ENCODE results near the gene CHST3.
A peak's percentile ranks its signal among the peaks of the same experiment; 100 is the strongest.
"Not testable (repeated sequence)": the region's sequence is repeated elsewhere in the genome, so short reads cannot be mapped to it uniquely, and the experiment has no call there.

Gene CHST3

GRCh38 chr10:71988895-71989294, 24.7 kb downstream of the CHST3 start:
- DNase-seq (ENCODE audit: low read depth, low spot score), result not testable (repeated sequence)

- no peak for DNase-seq (ENCODE audit: low read depth, low spot score)
These were observed 25.7 kb downstream of the CHST3 start for GRCh38 chr10:71989661-71990454.

GRCh38 chr10:71990706-71991269, 26.6 kb downstream of the CHST3 start:
- DNase-seq (ENCODE audit: low read depth, low spot score), result no peak

DNA sequence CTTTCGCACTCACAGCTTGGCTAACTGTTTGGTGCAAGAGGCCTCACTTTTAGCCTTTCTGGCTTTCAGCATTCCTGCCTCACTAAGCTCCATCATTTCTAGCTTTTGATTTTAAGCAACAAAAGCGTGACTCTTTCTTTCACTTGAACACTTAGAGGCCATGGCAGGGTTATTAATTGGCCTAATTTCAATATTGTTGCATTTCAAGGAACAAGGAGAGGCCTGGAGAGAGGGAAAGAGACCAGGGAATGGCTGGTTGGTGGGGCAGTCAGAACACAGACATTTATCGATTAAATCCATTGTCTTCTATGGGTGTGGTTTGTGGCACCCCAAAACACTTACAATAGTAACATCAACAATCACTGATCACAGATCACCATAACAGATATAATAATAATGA, 31.3 kb downstream of the CHST3 start:
- no peak for DNase-seq (ENCODE audit: low read depth, low spot score)

DNA sequence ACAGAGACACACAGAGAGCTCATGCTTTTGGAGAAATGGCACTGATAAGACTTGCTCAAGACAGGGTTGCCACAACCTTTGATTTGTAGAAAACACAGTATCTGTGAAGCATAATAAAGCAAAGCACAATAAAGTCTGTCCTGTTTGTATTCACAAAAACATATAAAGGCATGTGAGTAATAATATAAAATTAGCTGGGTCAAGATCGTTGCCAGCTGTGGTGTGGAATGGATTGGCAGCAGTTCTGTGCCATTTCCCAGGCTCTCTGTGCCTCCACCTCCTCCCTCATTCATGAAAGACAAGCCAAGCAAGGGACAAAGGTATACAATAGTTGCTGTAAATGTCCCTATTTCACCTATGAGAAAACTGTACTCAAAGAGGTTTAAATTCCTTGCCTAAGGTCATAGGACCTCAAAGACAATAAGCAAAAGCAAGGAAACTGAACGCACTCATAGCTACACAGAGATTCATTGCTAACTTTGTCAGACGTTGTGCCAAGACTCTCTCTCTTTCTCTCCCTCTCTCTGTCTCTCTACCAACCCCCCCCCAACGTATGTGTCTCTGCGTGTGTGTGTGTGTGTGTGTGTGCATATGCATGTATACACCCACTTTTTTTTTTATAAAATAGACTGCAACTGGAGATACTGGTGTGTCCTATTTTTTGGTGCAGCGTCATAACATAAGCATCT, 31.8 kb downstream of the CHST3 start:
- no peak for DNase-seq (ENCODE audit: low read depth, low spot score)

- no peak for DNase-seq (ENCODE audit: low read depth, low spot score)
These were observed 32.6 kb downstream of the CHST3 start for GRCh38 chr10:71996592-71997371.

- no peak for DNase-seq (ENCODE audit: low read depth, low spot score)
These were observed 34.1 kb downstream of the CHST3 start for GRCh38 chr10:71998119-71998839.

DNA sequence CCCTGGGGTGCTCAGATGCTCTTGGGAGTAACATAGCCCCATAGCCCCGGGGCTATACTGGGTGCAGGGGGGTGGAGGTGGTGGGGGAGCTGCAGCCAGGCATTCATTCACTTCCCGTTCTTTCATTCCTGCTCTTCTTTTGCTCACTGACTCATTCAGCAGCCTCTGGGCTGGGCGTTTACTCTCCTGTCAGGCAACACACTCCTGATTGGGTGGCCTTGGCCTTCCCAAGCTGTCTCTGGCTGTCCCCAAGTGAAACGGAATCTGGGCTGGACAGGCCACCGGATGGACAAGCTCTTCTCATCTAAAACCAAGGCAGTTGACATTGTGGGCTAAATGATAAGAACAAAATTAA, 34.6 kb downstream of the CHST3 start:
- DNase-seq (ENCODE audit: low read depth, low spot score), result no peak

- peak; percentile 84 for DNase-seq (ENCODE audit: low read depth, low spot score)
These were observed 35.3 kb downstream of the CHST3 start for GRCh38 chr10:71999360-72000072.

- no peak for DNase-seq (ENCODE audit: low read depth, low spot score)
These were observed 36.2 kb downstream of the CHST3 start for GRCh38 chr10:72000073-72001032.

DNA sequence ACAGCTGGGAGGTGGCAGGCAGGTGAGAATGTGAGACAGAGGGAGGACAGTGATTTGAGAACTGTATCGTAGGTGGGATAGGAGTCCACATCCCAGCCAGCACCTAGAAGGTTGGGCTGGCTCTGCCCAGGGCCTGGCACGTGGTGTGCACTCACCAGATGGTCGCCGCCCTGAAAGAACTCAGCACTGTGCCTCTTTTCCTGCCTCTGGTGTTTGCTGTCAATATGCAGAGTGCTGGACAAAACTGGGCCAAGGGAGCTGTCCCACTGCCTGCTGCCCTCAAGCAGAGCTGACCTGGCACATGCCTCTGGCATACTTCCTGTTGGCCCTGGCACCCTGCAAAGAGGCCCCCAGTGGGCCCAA, 36.8 kb downstream of the CHST3 start:
- no peak for DNase-seq (ENCODE audit: low read depth, low spot score)

DNA sequence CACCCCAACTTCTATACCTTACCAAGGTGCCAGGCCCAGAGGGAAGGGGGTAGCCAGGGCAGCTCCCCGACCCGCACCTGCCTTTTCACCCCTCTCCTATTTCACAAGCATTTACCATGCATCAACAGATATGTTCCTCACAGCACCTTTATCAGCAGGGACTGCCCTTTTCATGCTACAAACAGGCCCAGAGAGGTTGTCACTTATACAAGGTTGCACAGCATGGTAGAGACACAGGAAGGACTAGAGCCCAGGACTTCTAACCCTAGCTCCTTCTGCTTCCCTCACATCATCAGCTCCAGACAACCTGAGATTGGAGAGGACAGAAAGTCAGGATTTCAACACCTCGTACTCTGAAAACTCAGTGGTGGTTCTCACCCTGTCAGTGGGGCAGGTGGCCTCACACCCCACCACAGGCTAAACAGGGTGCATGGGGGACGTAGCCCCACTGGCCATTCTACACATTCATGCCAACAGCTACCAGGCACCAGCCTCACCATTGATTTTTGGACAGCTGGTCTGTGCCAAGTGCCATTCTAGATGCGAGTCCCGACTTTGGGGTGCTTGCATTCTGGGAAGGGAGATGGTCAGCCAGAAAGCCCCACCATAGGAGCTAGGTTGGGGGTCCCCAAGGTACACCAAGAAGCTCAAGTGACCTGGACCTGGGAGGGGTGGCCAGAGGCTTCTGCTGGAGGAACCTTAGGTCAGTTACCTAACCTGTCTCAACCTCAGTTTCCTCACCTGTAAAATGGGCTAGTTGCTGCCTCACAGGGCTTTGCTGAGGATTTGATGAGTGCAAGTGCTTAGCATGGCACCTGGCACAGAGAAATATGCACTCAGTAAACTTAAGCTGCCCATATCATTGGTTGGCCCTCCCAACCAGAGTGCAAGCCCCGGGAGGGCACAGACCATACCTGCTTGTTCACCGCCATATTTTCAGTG, 38.4 kb downstream of the CHST3 start:
- no peak for DNase-seq (ENCODE audit: low read depth, low spot score)

DNA sequence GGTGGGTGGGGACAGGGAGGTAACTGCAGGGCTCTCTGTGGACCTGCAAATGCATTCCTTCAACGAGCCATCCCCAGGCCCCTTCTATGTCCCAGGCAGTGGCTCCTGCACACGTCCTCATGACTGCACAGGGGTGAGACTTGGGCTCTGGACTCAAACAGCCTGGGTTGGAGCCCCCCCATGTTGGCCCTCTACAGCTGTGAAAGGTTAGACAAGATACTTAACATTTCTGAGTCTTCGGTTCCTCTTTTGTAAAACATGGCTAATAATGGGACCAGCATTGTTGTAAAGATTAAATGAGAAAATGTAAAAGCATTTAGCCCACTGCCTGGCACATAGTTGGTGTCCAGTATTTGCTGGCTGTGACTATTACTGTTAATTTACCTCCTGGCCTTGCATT, 41.8 kb downstream of the CHST3 start:
- DNase-seq (ENCODE audit: low read depth, low spot score), result no peak

GRCh38 chr10:72007246-72007892, 43.2 kb downstream of the CHST3 start:
- DNase-seq (ENCODE audit: low read depth, low spot score), result no peak

GRCh38 chr10:72008096-72008981, 44.1 kb downstream of the CHST3 start:
- DNase-seq (ENCODE audit: low read depth, low spot score), result no peak

DNA sequence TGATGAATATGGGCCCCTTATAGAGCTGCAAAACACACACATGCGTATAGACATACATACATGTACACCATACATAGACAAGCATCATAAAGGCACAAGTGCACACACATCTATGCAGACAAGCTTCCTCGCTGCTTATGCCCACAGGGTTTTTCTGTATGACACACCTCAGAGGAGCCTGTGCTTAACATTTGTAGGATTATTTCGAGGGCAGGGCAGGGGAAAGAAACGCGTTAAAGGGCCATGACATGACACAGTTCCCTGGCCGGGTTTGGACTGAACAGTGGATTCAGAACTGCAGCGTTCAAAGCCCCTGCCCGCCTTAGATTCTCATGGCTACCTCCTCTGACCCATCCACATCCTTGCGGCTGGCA, 44.8 kb downstream of the CHST3 start:
- DNase-seq (ENCODE audit: low read depth, low spot score), result no peak

DNA sequence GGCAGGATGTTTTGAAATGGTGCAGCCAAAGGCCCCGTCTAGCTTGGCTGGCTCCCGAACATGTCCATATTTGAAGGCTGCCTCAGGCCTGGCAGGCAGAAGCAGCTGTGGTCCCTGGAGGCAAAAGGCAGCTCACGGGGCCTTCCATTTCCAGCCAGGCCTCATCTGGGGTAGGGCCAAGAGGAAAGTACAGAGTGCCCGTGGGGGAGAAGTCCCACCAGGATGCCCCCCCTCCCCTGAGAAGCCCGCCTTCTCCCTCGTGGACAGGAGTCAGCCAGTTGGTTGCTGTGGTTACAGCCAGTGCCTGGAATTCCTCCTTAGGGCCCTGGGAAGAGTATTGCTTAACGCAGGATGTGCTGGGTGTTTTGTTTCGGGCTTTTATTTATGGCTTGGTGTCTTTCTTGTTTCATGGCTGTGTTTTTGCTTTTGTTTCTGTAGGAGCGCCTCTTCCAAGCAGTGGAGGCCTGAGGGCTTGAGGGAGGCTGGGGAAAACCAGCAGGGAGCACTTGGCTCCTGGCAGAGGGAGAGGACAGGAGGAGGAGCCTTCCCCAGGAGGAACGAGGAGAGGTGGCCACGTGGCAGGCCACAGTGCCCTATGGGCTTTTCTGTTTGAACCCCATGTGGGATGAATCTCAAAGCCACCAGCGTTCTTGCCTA, 45.4 kb downstream of the CHST3 start:
- peak; percentile 84 for DNase-seq (ENCODE audit: low read depth, low spot score)

Data from smooth muscle cell of the brain vasculature (primary cell).